ENCODE data around the gene SCNN1B.

DNA sequence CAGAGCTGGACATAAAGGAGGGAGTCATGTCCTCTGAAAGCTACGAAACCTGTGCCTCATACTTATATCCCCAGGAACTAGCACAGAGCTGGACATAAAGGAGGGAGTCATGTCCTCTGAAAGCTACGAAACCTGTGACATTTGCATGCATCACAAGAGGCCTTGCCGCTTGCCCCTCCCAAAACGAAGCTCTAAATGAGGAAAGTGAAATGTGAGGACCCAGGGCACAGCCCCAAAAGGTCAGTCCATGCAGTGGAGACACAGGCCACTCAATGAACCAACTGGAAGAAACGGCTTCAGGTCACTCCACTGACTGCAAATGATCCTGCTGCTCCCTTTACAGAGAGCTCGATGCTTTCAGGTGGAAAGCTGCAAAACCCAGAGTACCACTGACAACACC is 112.6 kb downstream of the SCNN1B start:
- TF ChIP-seq, protein P1, sequence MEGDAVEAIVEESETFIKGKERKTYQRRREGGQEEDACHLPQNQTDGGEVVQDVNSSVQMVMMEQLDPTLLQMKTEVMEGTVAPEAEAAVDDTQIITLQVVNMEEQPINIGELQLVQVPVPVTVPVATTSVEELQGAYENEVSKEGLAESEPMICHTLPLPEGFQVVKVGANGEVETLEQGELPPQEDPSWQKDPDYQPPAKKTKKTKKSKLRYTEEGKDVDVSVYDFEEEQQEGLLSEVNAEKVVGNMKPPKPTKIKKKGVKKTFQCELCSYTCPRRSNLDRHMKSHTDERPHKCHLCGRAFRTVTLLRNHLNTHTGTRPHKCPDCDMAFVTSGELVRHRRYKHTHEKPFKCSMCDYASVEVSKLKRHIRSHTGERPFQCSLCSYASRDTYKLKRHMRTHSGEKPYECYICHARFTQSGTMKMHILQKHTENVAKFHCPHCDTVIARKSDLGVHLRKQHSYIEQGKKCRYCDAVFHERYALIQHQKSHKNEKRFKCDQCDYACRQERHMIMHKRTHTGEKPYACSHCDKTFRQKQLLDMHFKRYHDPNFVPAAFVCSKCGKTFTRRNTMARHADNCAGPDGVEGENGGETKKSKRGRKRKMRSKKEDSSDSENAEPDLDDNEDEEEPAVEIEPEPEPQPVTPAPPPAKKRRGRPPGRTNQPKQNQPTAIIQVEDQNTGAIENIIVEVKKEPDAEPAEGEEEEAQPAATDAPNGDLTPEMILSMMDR (IDR thresholded peaks at IDR 0.05): no peak
- TF ChIP-seq POLR2A (IDR thresholded peaks at IDR 0.05): no peak

Data from body of pancreas (tissue), 4 donors.